Prostate gland (tissue), 2 donors: ENCODE data around the gene VPS16.

ENCODE experiments used
- POLR2A ChIP-seq: fragments of 450-650 bp; IDR thresholded peaks from one replicate; pipeline ENCODE4 v1.6.1; 2016; ENCODE audit warnings: antibody characterized with exemption, mild to moderate bottlenecking
- POLR2AphosphoS5 ChIP-seq: sonication (generic); formaldehyde crosslinking; IDR thresholded peaks from one replicate; pipeline ENCODE4 v1.6.1; 2017; ENCODE audit warnings: antibody characterized with exemption
- TF ChIP-seq, protein P1 (sequence below), 4 experiments: fragments of 200-600 bp in 2 of 4; fragments of 450-650 bp in 2 of 4; sonication (generic) in 2 of 4; IDR thresholded peaks; 1 replicate in 3 of 4; 2 replicates in 1 of 4; pipeline ENCODE4 v1.5.1; 2016 to 2019; ENCODE audit warnings: antibody characterized with exemption in 4 of 4, mild to moderate bottlenecking in 2 of 4, moderate library complexity in 2 of 4

GRCh38 chr20:2883726-2884637 is 43.4 kb downstream of the VPS16 start:
- TF ChIP-seq, protein P1, sequence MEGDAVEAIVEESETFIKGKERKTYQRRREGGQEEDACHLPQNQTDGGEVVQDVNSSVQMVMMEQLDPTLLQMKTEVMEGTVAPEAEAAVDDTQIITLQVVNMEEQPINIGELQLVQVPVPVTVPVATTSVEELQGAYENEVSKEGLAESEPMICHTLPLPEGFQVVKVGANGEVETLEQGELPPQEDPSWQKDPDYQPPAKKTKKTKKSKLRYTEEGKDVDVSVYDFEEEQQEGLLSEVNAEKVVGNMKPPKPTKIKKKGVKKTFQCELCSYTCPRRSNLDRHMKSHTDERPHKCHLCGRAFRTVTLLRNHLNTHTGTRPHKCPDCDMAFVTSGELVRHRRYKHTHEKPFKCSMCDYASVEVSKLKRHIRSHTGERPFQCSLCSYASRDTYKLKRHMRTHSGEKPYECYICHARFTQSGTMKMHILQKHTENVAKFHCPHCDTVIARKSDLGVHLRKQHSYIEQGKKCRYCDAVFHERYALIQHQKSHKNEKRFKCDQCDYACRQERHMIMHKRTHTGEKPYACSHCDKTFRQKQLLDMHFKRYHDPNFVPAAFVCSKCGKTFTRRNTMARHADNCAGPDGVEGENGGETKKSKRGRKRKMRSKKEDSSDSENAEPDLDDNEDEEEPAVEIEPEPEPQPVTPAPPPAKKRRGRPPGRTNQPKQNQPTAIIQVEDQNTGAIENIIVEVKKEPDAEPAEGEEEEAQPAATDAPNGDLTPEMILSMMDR (IDR thresholded peaks at IDR 0.05), result no peak
- TF ChIP-seq POLR2A (no peak), POLR2AphosphoS5 (no peak)
